ENCODE measurements around the gene AGTRAP. TPM values are rescaled to one million over a fixed set of nuclear protein-coding genes. Genes with fewer than 3 reads are reported as not detected.

Gene AGTRAP
- total and polyA plus RNA-seq, 9 of the 15 experiments (the other 6 are each of a cell fraction or from before 2014, with no cell fraction given), result 26.8 to 105 (median 57.5) TPM

DNA sequence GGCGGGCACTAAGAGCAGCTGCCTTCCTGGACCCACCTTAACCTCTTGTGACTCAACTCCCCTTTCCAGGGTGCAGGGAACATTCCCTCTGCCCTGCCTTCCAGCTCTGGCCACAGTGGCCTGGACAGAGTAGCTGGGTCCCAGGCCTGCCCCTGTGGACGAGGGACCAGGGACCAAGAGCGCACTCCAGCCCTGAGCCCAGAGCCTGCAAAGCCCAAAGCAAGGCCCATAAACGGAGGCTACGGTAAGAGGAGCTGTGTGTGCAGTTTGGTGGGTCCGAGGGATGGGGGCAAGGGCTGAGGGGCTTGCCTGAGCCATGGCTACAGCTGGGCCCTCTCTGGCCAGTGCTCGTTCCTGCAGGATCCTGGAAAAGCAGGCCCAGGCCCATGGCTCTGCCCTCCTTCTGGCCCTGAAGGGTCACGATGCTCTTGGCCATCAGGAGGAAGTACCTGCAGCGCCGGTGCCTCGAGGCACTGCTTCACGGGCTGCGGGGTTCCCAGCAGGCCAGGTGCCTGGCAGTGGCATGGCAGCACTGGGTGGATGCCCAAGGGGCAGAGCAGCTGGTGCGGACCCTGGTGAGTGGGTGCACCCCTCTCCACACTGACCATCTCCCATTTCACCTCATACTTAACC is 52.0 kb downstream of the AGTRAP start (continued):
- TF ChIP-seq, protein P1, sequence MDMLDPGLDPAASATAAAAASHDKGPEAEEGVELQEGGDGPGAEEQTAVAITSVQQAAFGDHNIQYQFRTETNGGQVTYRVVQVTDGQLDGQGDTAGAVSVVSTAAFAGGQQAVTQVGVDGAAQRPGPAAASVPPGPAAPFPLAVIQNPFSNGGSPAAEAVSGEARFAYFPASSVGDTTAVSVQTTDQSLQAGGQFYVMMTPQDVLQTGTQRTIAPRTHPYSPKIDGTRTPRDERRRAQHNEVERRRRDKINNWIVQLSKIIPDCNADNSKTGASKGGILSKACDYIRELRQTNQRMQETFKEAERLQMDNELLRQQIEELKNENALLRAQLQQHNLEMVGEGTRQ (CRISPR knock-in tag; IDR thresholded peaks at IDR 0.05), result no peak
- no peak for TF ChIP-seq KLF1 (tag; IDR thresholded peaks at IDR 0.05)
- TF ChIP-seq CBFA2T3 (IDR thresholded peaks at IDR 0.05), result no peak
- no peak for TF ChIP-seq KLF13 (tag; IDR thresholded peaks at IDR 0.05; ENCODE audit: borderline replicate concordance, low read depth)
- TF ChIP-seq, protein P2, sequence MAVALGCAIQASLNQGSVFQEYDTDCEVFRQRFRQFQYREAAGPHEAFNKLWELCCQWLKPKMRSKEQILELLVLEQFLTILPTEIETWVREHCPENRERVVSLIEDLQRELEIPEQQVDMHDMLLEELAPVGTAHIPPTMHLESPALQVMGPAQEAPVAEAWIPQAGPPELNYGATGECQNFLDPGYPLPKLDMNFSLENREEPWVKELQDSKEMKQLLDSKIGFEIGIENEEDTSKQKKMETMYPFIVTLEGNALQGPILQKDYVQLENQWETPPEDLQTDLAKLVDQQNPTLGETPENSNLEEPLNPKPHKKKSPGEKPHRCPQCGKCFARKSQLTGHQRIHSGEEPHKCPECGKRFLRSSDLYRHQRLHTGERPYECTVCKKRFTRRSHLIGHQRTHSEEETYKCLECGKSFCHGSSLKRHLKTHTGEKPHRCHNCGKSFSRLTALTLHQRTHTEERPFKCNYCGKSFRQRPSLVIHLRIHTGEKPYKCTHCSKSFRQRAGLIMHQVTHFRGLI (CRISPR knock-in tag; IDR thresholded peaks at IDR 0.05), result no peak
- no peak for TF ChIP-seq RFX1 (IDR thresholded peaks at IDR 0.05)
- no peak for TF ChIP-seq GTF2A2 (tag; IDR thresholded peaks at IDR 0.05)
- TF ChIP-seq GTF2F1 (IDR thresholded peaks at IDR 0.05; ENCODE audit: low read depth, low read length), result no peak
- TF ChIP-seq POU5F1 (IDR thresholded peaks at IDR 0.05; ENCODE audit: borderline replicate concordance, low read depth, low read length, partially characterized antibody), result no peak
- no peak for TF ChIP-seq DNMT1 (IDR thresholded peaks at IDR 0.05)
- TF ChIP-seq, protein P3, sequence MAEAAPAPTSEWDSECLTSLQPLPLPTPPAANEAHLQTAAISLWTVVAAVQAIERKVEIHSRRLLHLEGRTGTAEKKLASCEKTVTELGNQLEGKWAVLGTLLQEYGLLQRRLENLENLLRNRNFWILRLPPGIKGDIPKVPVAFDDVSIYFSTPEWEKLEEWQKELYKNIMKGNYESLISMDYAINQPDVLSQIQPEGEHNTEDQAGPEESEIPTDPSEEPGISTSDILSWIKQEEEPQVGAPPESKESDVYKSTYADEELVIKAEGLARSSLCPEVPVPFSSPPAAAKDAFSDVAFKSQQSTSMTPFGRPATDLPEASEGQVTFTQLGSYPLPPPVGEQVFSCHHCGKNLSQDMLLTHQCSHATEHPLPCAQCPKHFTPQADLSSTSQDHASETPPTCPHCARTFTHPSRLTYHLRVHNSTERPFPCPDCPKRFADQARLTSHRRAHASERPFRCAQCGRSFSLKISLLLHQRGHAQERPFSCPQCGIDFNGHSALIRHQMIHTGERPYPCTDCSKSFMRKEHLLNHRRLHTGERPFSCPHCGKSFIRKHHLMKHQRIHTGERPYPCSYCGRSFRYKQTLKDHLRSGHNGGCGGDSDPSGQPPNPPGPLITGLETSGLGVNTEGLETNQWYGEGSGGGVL (CRISPR knock-in tag; IDR thresholded peaks at IDR 0.05), result no peak
- TF ChIP-seq, protein P4, sequence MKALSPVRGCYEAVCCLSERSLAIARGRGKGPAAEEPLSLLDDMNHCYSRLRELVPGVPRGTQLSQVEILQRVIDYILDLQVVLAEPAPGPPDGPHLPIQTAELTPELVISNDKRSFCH (CRISPR knock-in tag; IDR thresholded peaks at IDR 0.05), result no peak
- TF ChIP-seq, protein P4 (tag; IDR thresholded peaks at IDR 0.05), result no peak
- TF ChIP-seq ETV1 (tag; conservative IDR thresholded peaks at IDR 0.05; ENCODE audit: low read depth), result no peak
- TF ChIP-seq ZNF232 (CRISPR knock-in tag; IDR thresholded peaks at IDR 0.05), result no peak
- no peak for TF ChIP-seq PHF20 (IDR thresholded peaks at IDR 0.05; ENCODE audit: partially characterized antibody)
- no peak for TF ChIP-seq ZNF224 (CRISPR knock-in tag; IDR thresholded peaks at IDR 0.05)
- no peak for TF ChIP-seq PURB (CRISPR knock-in tag; IDR thresholded peaks at IDR 0.05; ENCODE audit: low read depth)
- TF ChIP-seq, protein P5, sequence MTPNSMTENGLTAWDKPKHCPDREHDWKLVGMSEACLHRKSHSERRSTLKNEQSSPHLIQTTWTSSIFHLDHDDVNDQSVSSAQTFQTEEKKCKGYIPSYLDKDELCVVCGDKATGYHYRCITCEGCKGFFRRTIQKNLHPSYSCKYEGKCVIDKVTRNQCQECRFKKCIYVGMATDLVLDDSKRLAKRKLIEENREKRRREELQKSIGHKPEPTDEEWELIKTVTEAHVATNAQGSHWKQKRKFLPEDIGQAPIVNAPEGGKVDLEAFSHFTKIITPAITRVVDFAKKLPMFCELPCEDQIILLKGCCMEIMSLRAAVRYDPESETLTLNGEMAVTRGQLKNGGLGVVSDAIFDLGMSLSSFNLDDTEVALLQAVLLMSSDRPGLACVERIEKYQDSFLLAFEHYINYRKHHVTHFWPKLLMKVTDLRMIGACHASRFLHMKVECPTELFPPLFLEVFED (CRISPR knock-in tag; conservative IDR thresholded peaks at IDR 0.05), result no peak; the same call in 1 of the 2 replicates
- TF ChIP-seq NCOA1 (IDR thresholded peaks at IDR 0.05; ENCODE audit: low read depth), result no peak
- no peak for TF ChIP-seq ZNF174 (CRISPR knock-in tag; IDR thresholded peaks at IDR 0.05)
- TF ChIP-seq, protein P6, sequence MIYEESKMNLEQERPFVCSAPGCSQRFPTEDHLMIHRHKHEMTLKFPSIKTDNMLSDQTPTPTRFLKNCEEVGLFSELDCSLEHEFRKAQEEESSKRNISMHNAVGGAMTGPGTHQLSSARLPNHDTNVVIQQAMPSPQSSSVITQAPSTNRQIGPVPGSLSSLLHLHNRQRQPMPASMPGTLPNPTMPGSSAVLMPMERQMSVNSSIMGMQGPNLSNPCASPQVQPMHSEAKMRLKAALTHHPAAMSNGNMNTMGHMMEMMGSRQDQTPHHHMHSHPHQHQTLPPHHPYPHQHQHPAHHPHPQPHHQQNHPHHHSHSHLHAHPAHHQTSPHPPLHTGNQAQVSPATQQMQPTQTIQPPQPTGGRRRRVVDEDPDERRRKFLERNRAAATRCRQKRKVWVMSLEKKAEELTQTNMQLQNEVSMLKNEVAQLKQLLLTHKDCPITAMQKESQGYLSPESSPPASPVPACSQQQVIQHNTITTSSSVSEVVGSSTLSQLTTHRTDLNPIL (CRISPR knock-in tag; IDR thresholded peaks at IDR 0.05), result no peak
